ENCODE measurements around the gene PLB1. TPM values are rescaled to one million over a fixed set of nuclear protein-coding genes. Genes with fewer than 3 reads are reported as not detected.

The PLB1 gene
- total RNA-seq, 1 donor from 2014 or later: 2.2 TPM

- peaks cover 14% of the 10 kb centered on the region for H3K4me1 Mint-ChIP-seq
- peaks cover 19% of the 10 kb centered on the region for H3K9me3 Mint-ChIP-seq
- no peak overlapping the region for H3K27ac Mint-ChIP-seq
- H3K27me3 Mint-ChIP-seq (ENCODE audit: low read depth): peaks cover 23% of the 10 kb centered on the region
- peaks cover 5% of the 10 kb centered on the region for H3K36me3 Mint-ChIP-seq
- no peak for DNase-seq (ENCODE audit: low spot score in 2 of 2, unreplicated experiment in 2 of 2)
- TF ChIP-seq, protein P1, sequence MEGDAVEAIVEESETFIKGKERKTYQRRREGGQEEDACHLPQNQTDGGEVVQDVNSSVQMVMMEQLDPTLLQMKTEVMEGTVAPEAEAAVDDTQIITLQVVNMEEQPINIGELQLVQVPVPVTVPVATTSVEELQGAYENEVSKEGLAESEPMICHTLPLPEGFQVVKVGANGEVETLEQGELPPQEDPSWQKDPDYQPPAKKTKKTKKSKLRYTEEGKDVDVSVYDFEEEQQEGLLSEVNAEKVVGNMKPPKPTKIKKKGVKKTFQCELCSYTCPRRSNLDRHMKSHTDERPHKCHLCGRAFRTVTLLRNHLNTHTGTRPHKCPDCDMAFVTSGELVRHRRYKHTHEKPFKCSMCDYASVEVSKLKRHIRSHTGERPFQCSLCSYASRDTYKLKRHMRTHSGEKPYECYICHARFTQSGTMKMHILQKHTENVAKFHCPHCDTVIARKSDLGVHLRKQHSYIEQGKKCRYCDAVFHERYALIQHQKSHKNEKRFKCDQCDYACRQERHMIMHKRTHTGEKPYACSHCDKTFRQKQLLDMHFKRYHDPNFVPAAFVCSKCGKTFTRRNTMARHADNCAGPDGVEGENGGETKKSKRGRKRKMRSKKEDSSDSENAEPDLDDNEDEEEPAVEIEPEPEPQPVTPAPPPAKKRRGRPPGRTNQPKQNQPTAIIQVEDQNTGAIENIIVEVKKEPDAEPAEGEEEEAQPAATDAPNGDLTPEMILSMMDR (IDR thresholded peaks at IDR 0.05; ENCODE audit: unreplicated experiment): no peak
- H3K4me3 Mint-ChIP-seq: no peak overlapping the region
These were observed 16.7 kb downstream of the PLB1 start for GRCh38 chr2:28512607-28512965.

GRCh38 chr2:28513097-28513496 lies 17.2 kb downstream of the PLB1 start:
- Mint-ChIP-seq H3K9me3 (peaks cover 19% of the 10 kb centered on the region), H3K4me1 (peaks cover 14% of the 10 kb centered on the region), H3K27me3 (ENCODE audit: low read depth) (peaks cover 24% of the 10 kb centered on the region), H3K27ac (no peak overlapping the region), H3K36me3 (peaks cover 5% of the 10 kb centered on the region), H3K4me3 (no peak overlapping the region)
- no peak for DNase-seq (ENCODE audit: low spot score in 2 of 2, unreplicated experiment in 2 of 2)
- TF ChIP-seq, protein P1 (IDR thresholded peaks at IDR 0.05; ENCODE audit: unreplicated experiment): no peak

DNA sequence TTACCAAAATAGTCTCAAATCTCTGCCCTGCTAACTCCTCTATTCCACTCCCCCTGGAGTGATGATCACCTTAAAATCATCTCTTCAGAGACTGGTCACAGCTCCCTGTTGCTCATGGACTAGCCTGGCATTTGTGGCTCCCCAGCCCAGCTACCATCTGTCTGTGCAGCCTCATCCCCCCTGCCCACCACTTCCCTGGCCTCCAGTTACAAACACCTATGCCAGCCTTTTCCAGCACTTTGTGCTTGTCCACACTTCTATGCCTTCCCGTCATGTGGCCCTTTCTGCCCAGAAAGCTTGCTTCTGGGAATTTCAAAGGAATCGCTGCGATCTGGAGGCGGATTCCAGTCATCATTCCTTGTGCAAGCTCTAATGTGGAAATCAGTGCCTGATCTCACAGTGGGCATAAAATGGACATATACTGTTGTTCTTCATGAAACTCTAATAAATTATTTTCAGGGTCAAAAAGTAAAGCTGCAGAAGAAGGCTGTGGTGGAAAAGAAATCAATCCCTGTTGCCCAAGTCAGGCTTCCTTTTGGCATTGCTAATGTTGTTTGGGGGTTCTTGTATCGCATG lies 19.4 kb downstream of the PLB1 start:
- TF ChIP-seq, protein P1 (IDR thresholded peaks at IDR 0.05; ENCODE audit: unreplicated experiment): no peak
- Mint-ChIP-seq H3K27me3 (ENCODE audit: low read depth) (peaks cover 38% of the 10 kb centered on the region), H3K9me3 (peaks cover 19% of the 10 kb centered on the region), H3K4me3 (no peak overlapping the region), H3K4me1 (peaks cover 14% of the 10 kb centered on the region), H3K27ac (no peak overlapping the region), H3K36me3 (peaks cover 5% of the 10 kb centered on the region)
- DNase-seq (ENCODE audit: low spot score in 2 of 2, unreplicated experiment in 2 of 2): no peak

DNA sequence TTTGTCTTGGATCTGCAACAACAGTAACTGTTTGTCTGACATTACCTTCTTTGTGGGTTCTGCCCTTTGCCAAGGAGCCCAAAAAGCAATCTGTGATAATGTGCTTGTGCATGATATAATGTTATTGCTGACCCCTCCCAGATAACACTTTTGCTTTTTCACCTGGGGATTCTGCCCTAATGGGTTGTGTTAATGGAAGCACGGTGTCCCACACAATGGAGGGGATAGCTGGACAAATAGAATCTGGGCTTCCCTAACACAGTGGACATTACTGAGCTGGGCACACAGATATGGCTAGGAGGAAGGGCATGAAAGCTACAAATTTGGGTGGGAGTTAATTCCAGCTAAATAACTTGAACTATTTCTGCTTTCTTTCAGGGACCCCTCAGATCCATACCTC lies 20.6 kb downstream of the PLB1 start:
- no peak for DNase-seq (ENCODE audit: low spot score in 2 of 2, unreplicated experiment in 2 of 2)
- H3K4me3 Mint-ChIP-seq: no peak overlapping the region
- TF ChIP-seq, protein P1 (IDR thresholded peaks at IDR 0.05; ENCODE audit: unreplicated experiment): no peak
- H3K27me3 Mint-ChIP-seq (ENCODE audit: low read depth): peaks cover 44% of the 10 kb centered on the region
- H3K27ac Mint-ChIP-seq: no peak overlapping the region
- H3K9me3 Mint-ChIP-seq: peaks cover 17% of the 10 kb centered on the region
- peaks cover 20% of the 10 kb centered on the region for H3K4me1 Mint-ChIP-seq
- peaks cover 4% of the 10 kb centered on the region for H3K36me3 Mint-ChIP-seq

DNA sequence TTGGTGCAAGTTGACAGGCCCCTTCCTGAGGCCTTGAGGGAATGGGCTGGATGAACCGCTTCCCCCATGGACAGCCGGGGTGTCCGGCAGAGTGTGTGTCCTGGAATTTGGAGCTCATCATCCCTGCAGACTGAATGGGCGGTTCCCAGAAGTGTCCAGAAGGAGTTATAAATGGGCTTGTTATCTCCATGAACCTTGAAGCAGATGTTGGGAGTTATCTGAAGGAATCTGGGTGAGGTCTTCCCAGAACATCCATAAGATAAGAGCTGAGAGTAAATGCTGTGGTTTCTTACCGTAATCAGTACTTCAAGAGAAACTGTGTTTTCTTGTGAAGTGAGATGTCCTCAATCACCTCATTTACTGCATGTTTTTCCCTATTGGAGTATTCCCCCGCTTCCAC lies 21.1 kb downstream of the PLB1 start:
- Mint-ChIP-seq H3K9me3 (peaks cover 12% of the 10 kb centered on the region), H3K4me3 (no peak overlapping the region), H3K27ac (peak overlapping the region; percentile 56), H3K27me3 (ENCODE audit: low read depth) (peaks cover 49% of the 10 kb centered on the region), H3K4me1 (peaks cover 25% of the 10 kb centered on the region), H3K36me3 (peaks cover 3% of the 10 kb centered on the region)
- no peak for DNase-seq (ENCODE audit: low spot score in 2 of 2, unreplicated experiment in 2 of 2)
- TF ChIP-seq, protein P1 (IDR thresholded peaks at IDR 0.05; ENCODE audit: unreplicated experiment): no peak

GRCh38 chr2:28521663-28522062 lies 25.8 kb downstream of the PLB1 start:
- Mint-ChIP-seq H3K27me3 (ENCODE audit: low read depth) (peaks cover 66% of the 10 kb centered on the region), H3K36me3 (no peaks in the 10 kb centered on the region), H3K4me1 (peaks cover 36% of the 10 kb centered on the region), H3K9me3 (no peaks in the 10 kb centered on the region), H3K4me3 (no peak overlapping the region), H3K27ac (no peak overlapping the region)
- TF ChIP-seq, protein P1 (IDR thresholded peaks at IDR 0.05; ENCODE audit: unreplicated experiment): no peak
- no peak for DNase-seq (ENCODE audit: low spot score in 2 of 2, unreplicated experiment in 2 of 2)

Data from mesothelial cell of epicardium (in vitro differentiated cells).